HepG2 (cell line): ENCODE results near the gene CPB2. TPM values are rescaled to one million over a fixed set of nuclear protein-coding genes. Genes with fewer than 3 reads are reported as not detected.

Experiments
- ATAC-seq: fragments of 200-7000 bp; cut with Tn5 transposase; 3 replicates; pipeline ENCODE4 v1.9.1; 2020; ENCODE audit warnings: mild to moderate bottlenecking, moderate library complexity
- BruUV-seq: library from RNA; stranded (reverse); fragments of 400-500 nt; replicated peaks from 2 replicates; lab custom pipeline; 2021; lab: Mats Ljungman, UMichigan
- CTCF ChIA-PET: fragments of 300-600 bp; formaldehyde crosslinking; extraction: SDS; loops from one replicate; lab custom pipeline; 2021; ENCODE audit warnings: low total read pairs, inconsistent platforms, low intra/inter-chr PET ratio; lab: Yijun Ruan, JAX
- POLR2A ChIA-PET: fragments of 350-600 bp; sonication (Branson Sonifier 250); formaldehyde crosslinking; loops from one replicate; lab custom pipeline; 2020; ENCODE audit warnings: antibody characterized with exemption, inconsistent platforms; lab: Yijun Ruan, JAX
- DNase-seq: peaks from one replicate; pipeline ENCODE4 v3.0.0-alpha.2; 2015; ENCODE audit warnings: low spot score
- FAIRE-seq: peaks from 3 replicates; lab custom pipeline; 2011; peaks lifted over from hg19 to GRCh38; lab: Jason Lieb, UNC
- H2AFZ ChIP-seq: one replicate; pipeline ENCODE4 v1.6.1; 2011; ENCODE audit warnings: low read length, inconsistent platforms
- H3K27ac ChIP-seq: fragments of 300-600 bp; 3 replicates; pipeline ENCODE4 v1.8.0; 2011; ENCODE audit warnings: mixed run types, mild to moderate bottlenecking, mixed read lengths, low read length, inconsistent platforms; ENCODE audit not compliant: insufficient read depth; ENCODE audit errors: extremely low read length
- H3K27me3 ChIP-seq, 2 experiments: fragments of 200-600 bp in 1 of 2; 2 replicates in 1 of 2; 3 replicates in 1 of 2; pipeline versions ENCODE4 v1.6.0 to v1.8.0; 2011; ENCODE audit warnings: low read length in 2 of 2, mild to moderate bottlenecking in 2 of 2, moderate library complexity in 2 of 2, inconsistent platforms in 1 of 2; ENCODE audit not compliant: insufficient read depth in 2 of 2, control insufficient read depth in 1 of 2
- H3K36me3 ChIP-seq, 2 experiments: fragments of 200-600 bp in 1 of 2; replicated peaks in 1 of 2; 2 replicates in 1 of 2; 3 replicates in 1 of 2; pipeline versions ENCODE4 v1.5.1 to v1.8.0; 2011; ENCODE audit warnings: low read length in 2 of 2, inconsistent platforms in 1 of 2; ENCODE audit not compliant: insufficient read depth in 2 of 2, control insufficient read depth in 1 of 2
- H3K4me1 ChIP-seq: 2 replicates; pipeline ENCODE4 v1.5.1; 2012; ENCODE audit warnings: low read length, inconsistent platforms; ENCODE audit not compliant: insufficient read depth
- H3K4me2 ChIP-seq: 2 replicates; pipeline ENCODE4 v1.6.0; 2011; ENCODE audit warnings: low read depth, low read length, inconsistent platforms
- H3K4me3 ChIP-seq, 3 experiments: fragments of 200-600 bp in 1 of 3; sonication (generic), shearing (Covaris generic) in 1 of 3; replicated peaks in 1 of 3; 2 replicates each; pipeline ENCODE4 v1.5.1; 2011 to 2016; ENCODE audit warnings: low read length in 3 of 3, inconsistent platforms in 2 of 3, low read depth in 2 of 3, mild to moderate bottlenecking in 2 of 3, control low read depth in 1 of 3, mixed read lengths in 1 of 3; ENCODE audit not compliant: insufficient read depth in 1 of 3
- H3K79me2 ChIP-seq: one replicate; pipeline ENCODE4 v1.6.1; 2011; ENCODE audit warnings: low read length, inconsistent platforms; ENCODE audit not compliant: insufficient read depth
- H3K9ac ChIP-seq: 2 replicates; pipeline ENCODE4 v1.6.0; 2011; ENCODE audit warnings: mild to moderate bottlenecking, low read depth, low read length, inconsistent platforms; ENCODE audit not compliant: insufficient read depth
- H3K9me3 ChIP-seq: 2 replicates; pipeline ENCODE4 v1.5.1; 2012; ENCODE audit warnings: mild to moderate bottlenecking, low read length
- H4K20me1 ChIP-seq: 2 replicates; pipeline ENCODE4 v1.6.0; 2011; ENCODE audit warnings: inconsistent platforms, mild to moderate bottlenecking, low read length, moderate library complexity; ENCODE audit not compliant: insufficient read depth
- CEBPB ChIP-seq: IDR thresholded peaks from 2 replicates; pipeline ENCODE4 v1.6.1; 2011; ENCODE audit warnings: low read depth, low read length, improper control_type of control experiment, borderline replicate concordance
- CREB1 ChIP-seq, 2 experiments: fragments of 450-650 bp in 1 of 2; IDR thresholded peaks; 2 replicates each; pipeline ENCODE4 v1.6.1; 2016 to 2017; ENCODE audit warnings: control low read depth in 1 of 2, mild to moderate bottlenecking in 1 of 2, missing compliant biosample characterization in 1 of 2, missing genetic modification characterization in 1 of 2
- ETV6 ChIP-seq: sonication (generic); formaldehyde crosslinking; conservative IDR thresholded peaks from 2 replicates; pipeline ENCODE4 v1.4.0; 2020; ENCODE audit warnings: missing genetic modification reagents
- IKZF4 ChIP-seq: sonication (generic); formaldehyde crosslinking; IDR thresholded peaks from 2 replicates; pipeline ENCODE4 v1.5.1; 2020; ENCODE audit warnings: borderline replicate concordance, mild to moderate bottlenecking, low read depth, missing genetic modification reagents; ENCODE audit errors: not compliant biosample characterization
- ZFP82 ChIP-seq: sonication (generic); formaldehyde crosslinking; IDR thresholded peaks from 2 replicates; pipeline ENCODE4 v1.5.1; 2020; ENCODE audit warnings: mild to moderate bottlenecking, missing genetic modification reagents, borderline replicate concordance
- ZKSCAN8 ChIP-seq: IDR thresholded peaks from 2 replicates; pipeline ENCODE4 v1.6.1; 2016; ENCODE audit warnings: borderline replicate concordance, missing genetic modification reagents, missing compliant biosample characterization
- ZNF441 ChIP-seq: sonication (generic); formaldehyde crosslinking; IDR thresholded peaks from 2 replicates; pipeline ENCODE4 v1.7.0; 2021; ENCODE audit warnings: missing genetic modification reagents, borderline replicate concordance
- ZNF75D ChIP-seq: sonication (generic); formaldehyde crosslinking; IDR thresholded peaks from 2 replicates; pipeline ENCODE4 v1.8.1; 2023; ENCODE audit warnings: missing genetic modification reagents, mild to moderate bottlenecking, borderline replicate concordance
- ZNF83 ChIP-seq: sonication (generic); formaldehyde crosslinking; IDR thresholded peaks from 2 replicates; pipeline ENCODE4 v1.4.0; 2020; ENCODE audit warnings: missing genetic modification reagents, mild to moderate bottlenecking, borderline replicate concordance
- ZNF839 ChIP-seq: sonication (generic); formaldehyde crosslinking; IDR thresholded peaks from 2 replicates; pipeline ENCODE4 v1.4.0; 2020; ENCODE audit warnings: missing genetic modification reagents, mild to moderate bottlenecking, borderline replicate concordance
- WGBS: methylation state at CpG from one replicate; pipeline ENCODE4 v1.1.6; 2017; ENCODE audit warnings: low lambda C conversion rate; 5-methylcytosine and 5-hydroxymethylcytosine counted together
- in situ Hi-C: cut with HindIII; loops from 2 replicates; pipeline ENCODE4 v1.10.0; 2017; ENCODE audit warnings: low pct_unique_long_range_greater_than_20kb; ENCODE audit not compliant: extremely low pct_ligation_motif_present
- intact Hi-C: fragments of 100-400 bp; cut with micrococcal nuclease; formaldehyde crosslinking; loops from one replicate; pipeline ENCODE4 v1.10.0; 2022; ENCODE audit not compliant: unreplicated experiment
- polyA plus RNA-seq, 8 experiments: library from polyadenylated mRNA; depleted of rRNA in 3 of 8; stranded (reverse) in 7 of 8; unstranded in 1 of 8; fragments of >200 nt; fragmentation: Illumina TruSeq in 4 of 8; extraction: Trizol in 4 of 8; gene quantifications; 2 replicates each; pipeline versions ENCODE4 v1.2.1 to v1.2.3, GENCODE V29; 2011 to 2016; ENCODE audit warnings: low read depth in 4 of 8, missing spikeins in 1 of 8, mixed read lengths in 1 of 8; ENCODE audit not compliant: insufficient read depth in 1 of 8
- total RNA-seq, 5 experiments: library from RNA; depleted of rRNA; stranded (reverse); fragments of >200 nt; fragmentation: Illumina TruSeq; extraction: Trizol; gene quantifications; 2 replicates each; pipeline ENCODE4 v1.2.3, GENCODE V29; 2016; ENCODE audit warnings: low read depth in 1 of 5

CPB2 gene
- total and polyA plus RNA-seq, 2 of the 13 experiments (the other 11 are each of a cell fraction or from before 2014, with no cell fraction given): 125 to 140 TPM

DNA sequence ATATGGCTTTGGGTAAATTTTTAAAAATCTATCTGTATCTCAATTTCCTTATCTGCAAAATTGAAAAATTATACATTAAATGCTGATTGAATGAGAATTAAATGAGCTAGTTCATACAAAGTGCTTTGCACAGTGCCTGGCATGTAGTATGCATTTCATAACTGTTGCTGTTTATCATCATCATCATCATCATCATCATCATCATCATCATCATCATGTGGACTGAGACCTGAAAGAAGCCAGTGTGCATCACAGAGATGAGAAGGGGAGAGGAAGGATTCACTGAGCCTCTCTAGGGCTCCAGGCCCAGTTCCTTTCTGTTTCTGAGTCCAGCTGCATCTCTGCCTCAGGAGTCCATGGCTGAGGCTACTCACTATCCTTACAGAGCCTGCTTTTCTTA lies 45.4 kb downstream of the CPB2 start:
- H3K4me2 ChIP-seq: no peak overlapping the region
- ChIA-PET POLR2A (no interaction called here), CTCF (no interaction called here)
- no TSS peak for BruUV-seq
- no peak overlapping the region for H3K27ac ChIP-seq
- in situ Hi-C loops: no loop called here
- DNase-seq (no peak), ATAC-seq (no peak), FAIRE-seq (no peak)
- H2AFZ ChIP-seq: no peak overlapping the region
- H3K36me3 ChIP-seq: peaks cover 11 to 30% of the 10 kb centered on the region in 2 experiments
- H3K4me3 ChIP-seq: no peak overlapping the region
- H3K4me1 ChIP-seq: no peaks in the 10 kb centered on the region
- intact Hi-C loops: no loop called here
- H3K9me3 ChIP-seq: no peaks in the 10 kb centered on the region
- H4K20me1 ChIP-seq: no peaks in the 10 kb centered on the region
- no peaks in the 10 kb centered on the region for H3K79me2 ChIP-seq
- H3K27me3 ChIP-seq: no peaks in the 10 kb centered on the region
- TF ChIP-seq ZNF83 (CRISPR knock-in tag) (no peak), IKZF4 (CRISPR knock-in tag) (no peak), ZNF441 (no peak), CREB1 (IDR thresholded peaks at IDR 0.05) (peak; percentile 74), CREB1 (CRISPR knock-in tag; IDR thresholded peaks at IDR 0.05) (no peak)
- H3K9ac ChIP-seq: no peak overlapping the region

GRCh38 chr13:46058268-46058667 lies 46.6 kb downstream of the CPB2 start:
- WGBS: 90% methylated on average over 3 of the region's 3 CpGs
- H2AFZ ChIP-seq: no peak overlapping the region
- no peak for DNase-seq
- CTCF ChIA-PET: no interaction called here
- H3K9ac ChIP-seq: no peak overlapping the region
- H3K27ac ChIP-seq: no peak overlapping the region
- no peaks in the 10 kb centered on the region for H3K79me2 ChIP-seq
- no peaks in the 10 kb centered on the region for H3K9me3 ChIP-seq
- H3K4me3 ChIP-seq: no peak overlapping the region
- H3K4me2 ChIP-seq: no peak overlapping the region
- peaks cover 10% of the 10 kb centered on the region for H3K4me1 ChIP-seq
- H4K20me1 ChIP-seq: no peaks in the 10 kb centered on the region
- intact Hi-C loops: no loop called here
- H3K27me3 ChIP-seq: no peaks in the 10 kb centered on the region
- H3K36me3 ChIP-seq: peaks cover 11 to 27% of the 10 kb centered on the region in 2 experiments
- no TSS peak for BruUV-seq
- TF ChIP-seq ZFP82 (CRISPR knock-in tag) (no peak), ZNF75D (CRISPR knock-in tag) (no peak), ZKSCAN8 (CRISPR knock-in tag) (no peak), CEBPB (peak; percentile 51; the same call in 1 of the 2 replicates), ETV6 (CRISPR knock-in tag) (no peak), ZNF839 (CRISPR knock-in tag) (no peak)
- POLR2A ChIA-PET: no interaction called here
- no peak for FAIRE-seq
- in situ Hi-C loops: no loop called here
- ATAC-seq: no peak
